SK-N-SH treated with all-trans-retinoic acid at 6 μM for 48 hours (cell line): ENCODE measurements around the gene RELL1.

Experiments
- ARNTL ChIP-seq: fragments of 450-650 bp; formaldehyde crosslinking; IDR thresholded peaks from 2 replicates; pipeline ENCODE4 v1.5.0; 2020; ENCODE audit warnings: low read depth, mild to moderate bottlenecking, moderate library complexity, borderline replicate concordance
- CSRNP3 ChIP-seq: fragments of 250-450 bp; sonication (Bioruptor Pico); IDR thresholded peaks from 2 replicates; pipeline ENCODE4 v1.5.1; 2021; ENCODE audit warnings: mild to moderate bottlenecking, moderate library complexity
- ESRRG ChIP-seq: fragments of 250-450 bp; sonication (Bioruptor Pico); IDR thresholded peaks from 2 replicates; pipeline ENCODE4 v1.6.1; 2021; ENCODE audit warnings: mild to moderate bottlenecking
- ISL1 ChIP-seq: fragments of 250-450 bp; sonication (Bioruptor Pico); IDR thresholded peaks from 2 replicates; pipeline ENCODE4 v2.1.2; 2022; ENCODE audit warnings: mild to moderate bottlenecking, moderate library complexity
- PATZ1 ChIP-seq: fragments of 250-450 bp; sonication (Bioruptor Pico); IDR thresholded peaks from 2 replicates; pipeline ENCODE4 v1.8.0; 2020; ENCODE audit warnings: mild to moderate bottlenecking, moderate library complexity, borderline replicate concordance
- ZC3H10 ChIP-seq: fragments of 250-450 bp; sonication (Bioruptor Pico); IDR thresholded peaks from 2 replicates; pipeline ENCODE4 v1.5.1; 2021; ENCODE audit warnings: mild to moderate bottlenecking, moderate library complexity
- ZNF70 ChIP-seq: fragments of 450-650 bp; formaldehyde crosslinking; IDR thresholded peaks from 2 replicates; pipeline ENCODE4 v1.5.0; 2020; ENCODE audit warnings: mild to moderate bottlenecking, moderate library complexity
- TF ChIP-seq, protein P1 (sequence below): fragments of 250-450 bp; sonication (Bioruptor Pico); IDR thresholded peaks from 2 replicates; pipeline ENCODE4 v1.5.0; 2020; ENCODE audit warnings: mild to moderate bottlenecking, moderate library complexity

DNA sequence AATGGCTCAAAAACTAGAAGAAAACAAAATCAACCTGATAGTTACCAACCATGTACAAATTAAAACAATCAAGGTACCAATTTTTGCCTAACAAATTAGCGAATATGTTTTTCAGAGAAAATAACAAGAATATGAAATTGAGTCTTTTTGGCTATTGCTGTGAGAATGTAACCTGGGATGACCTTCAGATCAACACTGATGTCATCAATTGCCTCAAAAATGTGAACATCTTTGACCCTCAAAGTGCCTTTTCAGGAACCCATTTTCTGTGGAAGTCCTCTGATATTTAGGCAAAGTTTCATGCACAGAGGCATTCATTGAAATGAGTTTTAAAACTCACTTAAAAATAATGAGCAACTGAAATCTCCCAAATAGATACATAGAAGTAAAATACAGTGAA is 6.1 kb downstream of the RELL1 start:
- TF ChIP-seq CSRNP3 (CRISPR knock-in tag) (no peak), ARNTL (CRISPR knock-in tag) (no peak), ZC3H10 (CRISPR knock-in tag) (no peak), ESRRG (CRISPR knock-in tag) (no peak), PATZ1 (CRISPR knock-in tag) (no peak), ZNF70 (CRISPR knock-in tag) (no peak), ISL1 (CRISPR knock-in tag) (no peak)
- TF ChIP-seq, protein P1, sequence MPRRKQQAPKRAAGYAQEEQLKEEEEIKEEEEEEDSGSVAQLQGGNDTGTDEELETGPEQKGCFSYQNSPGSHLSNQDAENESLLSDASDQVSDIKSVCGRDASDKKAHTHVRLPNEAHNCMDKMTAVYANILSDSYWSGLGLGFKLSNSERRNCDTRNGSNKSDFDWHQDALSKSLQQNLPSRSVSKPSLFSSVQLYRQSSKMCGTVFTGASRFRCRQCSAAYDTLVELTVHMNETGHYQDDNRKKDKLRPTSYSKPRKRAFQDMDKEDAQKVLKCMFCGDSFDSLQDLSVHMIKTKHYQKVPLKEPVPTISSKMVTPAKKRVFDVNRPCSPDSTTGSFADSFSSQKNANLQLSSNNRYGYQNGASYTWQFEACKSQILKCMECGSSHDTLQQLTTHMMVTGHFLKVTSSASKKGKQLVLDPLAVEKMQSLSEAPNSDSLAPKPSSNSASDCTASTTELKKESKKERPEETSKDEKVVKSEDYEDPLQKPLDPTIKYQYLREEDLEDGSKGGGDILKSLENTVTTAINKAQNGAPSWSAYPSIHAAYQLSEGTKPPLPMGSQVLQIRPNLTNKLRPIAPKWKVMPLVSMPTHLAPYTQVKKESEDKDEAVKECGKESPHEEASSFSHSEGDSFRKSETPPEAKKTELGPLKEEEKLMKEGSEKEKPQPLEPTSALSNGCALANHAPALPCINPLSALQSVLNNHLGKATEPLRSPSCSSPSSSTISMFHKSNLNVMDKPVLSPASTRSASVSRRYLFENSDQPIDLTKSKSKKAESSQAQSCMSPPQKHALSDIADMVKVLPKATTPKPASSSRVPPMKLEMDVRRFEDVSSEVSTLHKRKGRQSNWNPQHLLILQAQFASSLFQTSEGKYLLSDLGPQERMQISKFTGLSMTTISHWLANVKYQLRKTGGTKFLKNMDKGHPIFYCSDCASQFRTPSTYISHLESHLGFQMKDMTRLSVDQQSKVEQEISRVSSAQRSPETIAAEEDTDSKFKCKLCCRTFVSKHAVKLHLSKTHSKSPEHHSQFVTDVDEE: no peak
